Measurements from ENCODE around the gene ZEB2. TPM values are rescaled to one million over a fixed set of nuclear protein-coding genes. Genes with fewer than 3 reads are reported as not detected.

ZEB2 gene
- total and polyA plus RNA-seq, 10 of the 15 experiments (the other 5 are each of a cell fraction or from before 2014, with no cell fraction given) = 0.14 to 3.2 (median 0.84) TPM

DNA sequence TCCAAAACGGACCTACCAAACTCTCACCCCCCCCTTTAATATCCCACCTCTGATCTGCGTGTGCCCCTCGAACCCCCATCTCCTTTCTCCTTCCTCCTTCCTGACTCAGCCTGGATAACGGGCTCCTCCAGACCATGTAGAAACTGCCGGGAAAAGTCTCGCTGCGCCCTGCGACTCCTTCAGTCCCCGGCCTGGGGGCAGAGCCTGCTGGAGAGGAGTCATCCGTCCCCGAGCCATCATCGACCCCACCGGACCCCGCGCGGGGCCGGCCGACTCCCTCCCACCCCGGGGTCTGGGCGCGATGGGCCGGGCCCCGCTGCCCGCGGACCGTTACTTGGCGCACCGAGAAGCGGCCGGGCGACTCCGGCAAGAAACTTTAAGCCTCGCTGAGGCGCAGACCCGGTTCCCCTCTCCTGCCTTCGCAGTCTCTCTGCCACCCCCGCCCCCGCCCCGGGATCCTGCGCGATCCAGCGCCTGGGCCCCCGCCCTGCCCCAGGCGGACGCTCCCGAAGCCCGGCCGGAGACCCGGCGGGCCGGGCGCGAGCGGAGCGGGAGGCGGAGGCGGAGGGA, 3.4 kb downstream of the ZEB2 start:
- no peak for DNase-seq (ENCODE audit: low read depth, low spot score)
- peaks cover 18% of the 10 kb centered on the region; the same call in 1 of the 2 replicates for H3K4me1 ChIP-seq (ENCODE audit: control insufficient read depth, insufficient read depth, low read length)
- no peak overlapping the region for H3K27ac ChIP-seq (ENCODE audit: control insufficient read depth, insufficient read depth)

More for the DNA sequence above, 3.4 kb downstream of the ZEB2 start:
- TF ChIP-seq KLF5 (IDR thresholded peaks at IDR 0.05; ENCODE audit: partially characterized antibody) (no peak), EGR1 (IDR thresholded peaks at IDR 0.05; ENCODE audit: borderline replicate concordance in 1 of 2, low read depth in 2 of 2, low read length in 2 of 2) (0 out of 3 replicates have a peak, but pooled peaks of 1 of the 2 experiments have one; percentile 14), WRNIP1 (IDR thresholded peaks at IDR 0.05; ENCODE audit: borderline replicate concordance, low read depth, low read length) (no peak)
- TF ChIP-seq, protein P1, sequence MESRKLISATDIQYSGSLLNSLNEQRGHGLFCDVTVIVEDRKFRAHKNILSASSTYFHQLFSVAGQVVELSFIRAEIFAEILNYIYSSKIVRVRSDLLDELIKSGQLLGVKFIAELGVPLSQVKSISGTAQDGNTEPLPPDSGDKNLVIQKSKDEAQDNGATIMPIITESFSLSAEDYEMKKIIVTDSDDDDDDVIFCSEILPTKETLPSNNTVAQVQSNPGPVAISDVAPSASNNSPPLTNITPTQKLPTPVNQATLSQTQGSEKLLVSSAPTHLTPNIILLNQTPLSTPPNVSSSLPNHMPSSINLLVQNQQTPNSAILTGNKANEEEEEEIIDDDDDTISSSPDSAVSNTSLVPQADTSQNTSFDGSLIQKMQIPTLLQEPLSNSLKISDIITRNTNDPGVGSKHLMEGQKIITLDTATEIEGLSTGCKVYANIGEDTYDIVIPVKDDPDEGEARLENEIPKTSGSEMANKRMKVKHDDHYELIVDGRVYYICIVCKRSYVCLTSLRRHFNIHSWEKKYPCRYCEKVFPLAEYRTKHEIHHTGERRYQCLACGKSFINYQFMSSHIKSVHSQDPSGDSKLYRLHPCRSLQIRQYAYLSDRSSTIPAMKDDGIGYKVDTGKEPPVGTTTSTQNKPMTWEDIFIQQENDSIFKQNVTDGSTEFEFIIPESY (IDR thresholded peaks at IDR 0.05) = no peak
- TF ChIP-seq, protein P2, sequence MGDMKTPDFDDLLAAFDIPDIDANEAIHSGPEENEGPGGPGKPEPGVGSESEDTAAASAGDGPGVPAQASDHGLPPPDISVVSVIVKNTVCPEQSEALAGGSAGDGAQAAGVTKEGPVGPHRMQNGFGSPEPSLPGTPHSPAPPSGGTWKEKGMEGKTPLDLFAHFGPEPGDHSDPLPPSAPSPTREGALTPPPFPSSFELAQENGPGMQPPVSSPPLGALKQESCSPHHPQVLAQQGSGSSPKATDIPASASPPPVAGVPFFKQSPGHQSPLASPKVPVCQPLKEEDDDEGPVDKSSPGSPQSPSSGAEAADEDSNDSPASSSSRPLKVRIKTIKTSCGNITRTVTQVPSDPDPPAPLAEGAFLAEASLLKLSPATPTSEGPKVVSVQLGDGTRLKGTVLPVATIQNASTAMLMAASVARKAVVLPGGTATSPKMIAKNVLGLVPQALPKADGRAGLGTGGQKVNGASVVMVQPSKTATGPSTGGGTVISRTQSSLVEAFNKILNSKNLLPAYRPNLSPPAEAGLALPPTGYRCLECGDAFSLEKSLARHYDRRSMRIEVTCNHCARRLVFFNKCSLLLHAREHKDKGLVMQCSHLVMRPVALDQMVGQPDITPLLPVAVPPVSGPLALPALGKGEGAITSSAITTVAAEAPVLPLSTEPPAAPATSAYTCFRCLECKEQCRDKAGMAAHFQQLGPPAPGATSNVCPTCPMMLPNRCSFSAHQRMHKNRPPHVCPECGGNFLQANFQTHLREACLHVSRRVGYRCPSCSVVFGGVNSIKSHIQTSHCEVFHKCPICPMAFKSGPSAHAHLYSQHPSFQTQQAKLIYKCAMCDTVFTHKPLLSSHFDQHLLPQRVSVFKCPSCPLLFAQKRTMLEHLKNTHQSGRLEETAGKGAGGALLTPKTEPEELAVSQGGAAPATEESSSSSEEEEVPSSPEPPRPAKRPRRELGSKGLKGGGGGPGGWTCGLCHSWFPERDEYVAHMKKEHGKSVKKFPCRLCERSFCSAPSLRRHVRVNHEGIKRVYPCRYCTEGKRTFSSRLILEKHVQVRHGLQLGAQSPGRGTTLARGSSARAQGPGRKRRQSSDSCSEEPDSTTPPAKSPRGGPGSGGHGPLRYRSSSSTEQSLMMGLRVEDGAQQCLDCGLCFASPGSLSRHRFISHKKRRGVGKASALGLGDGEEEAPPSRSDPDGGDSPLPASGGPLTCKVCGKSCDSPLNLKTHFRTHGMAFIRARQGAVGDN (IDR thresholded peaks at IDR 0.05) = no peak
- Histone ChIP-seq H4K20me1 (ENCODE audit: control insufficient read depth, insufficient read depth) (0 out of 2 replicates have a peak, but pooled peaks cover 4% of the 10 kb centered on the region), H3K9me3 (replicated peaks; ENCODE audit: control insufficient read depth, insufficient read depth, low read length) (no peaks in the 10 kb centered on the region), H3K4me2 (ENCODE audit: control insufficient read depth, insufficient read depth) (peak overlapping the region; percentile 93), H3K4me3 (peak overlapping the region; percentile 61), H2AFZ (ENCODE audit: control insufficient read depth, low read depth, low read length) (no peak overlapping the region), H3K79me2 (ENCODE audit: control insufficient read depth, insufficient read depth, low read length) (no peaks in the 10 kb centered on the region), H3K27me3 (replicated peaks in 1 of 2; ENCODE audit: control insufficient read depth in 2 of 2, insufficient read depth in 2 of 2, low read length in 1 of 2) (peaks cover 11 to 44% of the 10 kb centered on the region in 2 experiments), H3K9ac (ENCODE audit: control insufficient read depth, insufficient read depth, low read length) (no peak overlapping the region), H3K36me3 (ENCODE audit: control insufficient read depth in 2 of 2, insufficient read depth in 2 of 2, low read length in 1 of 2) (no peaks in the 10 kb centered on the region)
- WGBS (ENCODE audit: insufficient coverage, insufficient replicate concordance, low lambda C conversion rate, missing lambda C conversion rate) = 1% methylated on average over 27 of the region's 57 CpGs
- FAIRE-seq (no peak), ATAC-seq (no peak; the same call in 2 of the 3 replicates)
- RAD21 ChIA-PET (ENCODE audit: unreplicated experiment) = no interaction called here
- CTCF ChIA-PET = no interaction called here
- intact Hi-C loops (cut with micrococcal nuclease; ENCODE audit: unreplicated experiment) (loop anchor here (10.0 kb wide), 1 partner anchor 352 kb away; no protein-coding TSS in a partner anchor), in situ Hi-C loops (cut with MboI) (no loop called here)
- SMC1A ChIA-PET (ENCODE audit: uncharacterized antibody, unreplicated experiment) = no interaction called here
- no TSS peak for BruUV-seq (replicated peaks)
- POLR2A ChIA-PET = no interaction called here

Measured in GM12878 (cell line).